ENCODE results near the gene STARD13.

Gene STARD13

GRCh38 chr13:33144358-33144784, 141.2 kb downstream of the STARD13 start:
- no peak for DNase-seq (ENCODE audit: low read depth in 2 of 2)

GRCh38 chr13:33139780-33140535, 145.6 kb downstream of the STARD13 start:
- no peak for DNase-seq (ENCODE audit: low read depth in 2 of 2)

DNA sequence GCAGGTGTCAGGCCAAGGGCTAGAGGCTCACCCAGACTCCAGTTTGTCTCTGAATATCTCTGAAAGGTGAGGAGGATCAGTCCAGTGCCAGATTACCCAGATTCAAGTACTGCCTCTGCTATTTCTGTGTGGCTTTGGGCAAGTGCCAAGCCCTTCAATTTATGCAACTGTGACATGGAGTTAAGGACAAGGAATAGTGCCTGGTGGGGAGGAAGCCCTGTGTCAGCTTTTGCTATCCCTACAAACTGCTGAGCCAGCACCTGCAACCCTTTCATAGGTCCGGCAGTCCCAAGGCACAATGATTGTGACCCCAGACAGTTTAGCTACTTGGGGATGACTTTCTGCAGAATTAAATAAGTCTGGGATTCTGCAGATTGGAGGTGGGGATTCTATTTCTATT, 146.4 kb downstream of the STARD13 start:
- no peak for DNase-seq (ENCODE audit: low read depth in 2 of 2)

GRCh38 chr13:33138441-33138840, 147.1 kb downstream of the STARD13 start:
- no peak for DNase-seq (ENCODE audit: low read depth in 2 of 2)

DNA sequence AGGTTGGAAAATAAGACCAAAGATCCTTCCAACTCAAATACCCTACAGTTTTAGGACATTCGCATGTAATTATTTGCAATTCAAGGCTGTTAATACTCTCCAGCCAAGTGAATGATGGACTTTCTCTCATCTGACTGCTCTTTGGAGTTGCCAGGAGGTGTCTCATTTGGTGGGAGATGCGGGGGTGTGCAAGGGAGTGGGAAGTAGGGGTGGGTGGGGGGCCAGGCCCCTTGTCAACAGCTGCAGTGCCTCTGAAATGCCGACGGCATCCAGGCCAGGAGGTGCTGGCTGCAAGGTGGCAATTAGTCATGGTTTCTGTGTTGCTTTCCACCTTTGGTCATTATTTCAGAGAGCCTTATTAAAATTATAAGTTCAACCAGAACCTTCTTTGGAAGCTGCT, 147.8 kb downstream of the STARD13 start:
- DNase-seq (ENCODE audit: low read depth in 2 of 2) = no peak

DNA sequence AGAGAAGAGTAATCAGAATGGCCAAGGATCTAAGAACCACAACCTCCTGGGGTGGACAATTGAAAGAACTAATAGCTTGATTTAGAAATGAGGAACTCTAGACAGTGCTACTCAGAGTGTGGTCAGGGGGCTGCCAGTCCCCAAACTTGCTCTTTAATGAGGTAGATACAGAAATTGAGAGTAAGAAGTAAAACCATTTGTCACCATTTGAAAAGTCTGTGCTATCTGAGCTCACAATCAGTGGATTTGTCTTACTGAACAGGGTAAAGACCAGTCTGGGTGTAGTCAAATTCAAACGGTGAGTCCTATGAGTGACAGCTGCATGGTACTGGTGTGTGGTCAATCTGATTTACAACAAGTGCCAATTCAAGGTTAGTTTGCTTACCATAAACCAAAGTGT, 150.5 kb downstream of the STARD13 start:
- DNase-seq (ENCODE audit: low read depth in 2 of 2) = no peak

GRCh38 chr13:33134213-33134612, 151.3 kb downstream of the STARD13 start:
- no peak for DNase-seq (ENCODE audit: low read depth in 2 of 2)

DNA sequence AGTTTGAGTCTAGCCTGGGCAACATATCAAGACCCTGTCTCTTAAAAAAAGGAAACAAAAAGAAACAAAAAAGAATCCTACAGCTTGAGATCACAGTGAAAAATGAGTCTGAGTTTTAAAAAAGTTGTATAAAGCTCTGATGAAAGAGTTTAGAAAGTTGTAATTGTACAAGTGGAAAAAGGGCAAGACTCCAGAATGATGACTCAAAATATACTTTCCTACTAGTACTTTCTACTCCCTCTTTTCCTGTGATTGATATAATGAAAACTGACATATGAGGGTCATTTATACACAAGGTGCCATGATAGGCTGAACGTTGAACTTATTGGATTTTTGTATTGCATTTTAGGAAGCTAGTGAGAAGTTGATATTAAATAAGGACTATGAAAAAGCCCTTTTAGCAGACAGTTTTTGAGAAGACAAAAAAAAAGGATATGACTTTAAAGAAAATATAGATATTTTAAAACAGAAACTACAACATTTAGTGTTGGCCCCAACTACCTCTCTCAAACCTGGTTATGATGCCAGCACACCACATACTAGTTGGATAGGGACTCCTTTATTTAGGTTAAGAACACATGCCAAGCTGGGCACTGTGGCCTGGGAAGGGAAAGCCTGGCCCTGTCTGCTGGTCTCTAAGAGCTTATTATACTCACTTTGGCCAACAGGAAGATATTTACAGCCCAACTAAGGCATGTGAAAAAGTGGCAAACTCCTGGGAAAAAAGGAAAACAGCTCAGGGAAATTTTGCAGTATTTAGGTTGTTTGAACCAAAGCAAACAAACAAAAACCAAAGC, 152.7 kb downstream of the STARD13 start:
- no peak for DNase-seq (ENCODE audit: low read depth in 2 of 2)

- no peak for DNase-seq (ENCODE audit: low read depth in 2 of 2)
Observed at GRCh38 chr13:33129886-33130285, 155.7 kb downstream of the STARD13 start.

DNA sequence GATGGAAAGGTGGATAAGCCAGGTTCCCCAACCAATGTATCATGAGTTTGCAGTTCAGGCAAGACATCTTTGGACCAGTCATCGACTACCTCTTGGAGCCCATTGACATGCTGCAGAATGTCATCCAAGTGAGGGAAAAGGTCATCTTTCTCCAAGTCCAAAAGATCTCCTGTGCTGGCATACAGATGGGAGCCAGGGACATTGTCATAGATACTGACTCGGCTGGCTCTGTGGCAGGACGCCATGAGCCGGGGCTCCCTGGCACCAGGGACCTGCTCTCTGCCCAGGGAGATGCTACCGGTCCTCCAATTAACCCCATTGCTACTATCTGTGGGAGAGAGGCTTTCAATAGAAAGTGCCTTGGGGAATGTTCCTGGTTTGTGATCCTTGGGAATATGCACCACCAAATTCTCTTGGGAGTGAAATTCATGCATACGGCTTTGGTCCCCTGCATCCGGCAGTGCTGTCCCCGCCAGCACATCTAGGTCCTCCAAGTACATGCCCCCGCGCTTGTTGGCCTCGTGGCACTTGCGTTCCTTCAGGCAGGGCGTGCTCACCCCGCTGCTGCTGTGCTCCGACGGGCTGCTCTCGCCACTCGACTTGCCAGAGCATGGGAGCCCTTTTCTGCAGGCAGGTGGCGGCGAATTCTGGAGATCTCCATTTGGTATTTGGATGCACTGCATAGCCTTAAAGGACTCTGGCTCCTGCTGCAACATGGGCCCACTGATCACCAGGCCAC, 156.3 kb downstream of the STARD13 start:
- no peak for DNase-seq (ENCODE audit: low read depth in 2 of 2)

- no peak for DNase-seq (ENCODE audit: low read depth in 2 of 2)
Observed at GRCh38 chr13:33128134-33128533, 157.4 kb downstream of the STARD13 start.

- DNase-seq (ENCODE audit: low read depth in 2 of 2) = no peak
Observed at GRCh38 chr13:33127009-33127551, 158.5 kb downstream of the STARD13 start.

- no peak for DNase-seq (ENCODE audit: low read depth in 2 of 2)
Observed at GRCh38 chr13:33125821-33126570, 159.6 kb downstream of the STARD13 start.

DNA sequence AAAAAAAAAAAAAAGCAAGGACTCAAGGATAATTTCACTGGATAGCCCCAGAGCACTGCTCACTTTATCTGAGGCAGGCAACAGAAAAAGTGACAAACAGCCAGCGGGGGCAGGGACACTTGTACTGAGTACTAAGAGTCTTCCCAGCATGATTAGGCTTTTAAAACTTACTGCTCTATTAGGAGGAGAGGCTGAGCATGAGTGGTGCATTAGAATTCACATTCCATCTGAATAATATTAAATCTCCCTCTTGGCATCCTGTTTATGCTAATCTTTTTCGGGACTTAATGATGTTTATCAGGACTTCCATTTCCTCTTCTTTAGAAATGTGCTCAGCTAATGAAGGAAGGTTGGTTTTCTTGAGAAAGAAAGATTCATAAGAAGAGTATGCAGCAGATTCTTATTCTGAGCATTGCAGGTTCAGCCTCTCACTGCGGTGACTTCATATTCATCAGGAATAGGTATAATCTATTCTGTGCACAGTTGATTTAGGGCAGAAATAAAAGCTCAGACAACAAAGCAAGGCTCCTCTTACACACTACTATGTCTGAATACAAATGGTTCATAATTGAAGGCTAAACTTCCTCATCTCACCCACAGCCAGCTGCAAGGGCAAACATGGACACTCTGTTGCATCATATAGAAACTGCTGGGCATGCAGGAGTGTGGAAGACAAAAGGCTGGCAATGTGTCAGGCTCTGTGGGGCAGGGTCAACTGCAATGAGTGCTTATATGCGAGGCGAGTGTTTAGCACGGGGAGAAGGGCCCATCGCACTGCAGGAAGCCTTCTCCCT, 162.3 kb downstream of the STARD13 start:
- no peak for DNase-seq (ENCODE audit: low read depth in 2 of 2)

DNA sequence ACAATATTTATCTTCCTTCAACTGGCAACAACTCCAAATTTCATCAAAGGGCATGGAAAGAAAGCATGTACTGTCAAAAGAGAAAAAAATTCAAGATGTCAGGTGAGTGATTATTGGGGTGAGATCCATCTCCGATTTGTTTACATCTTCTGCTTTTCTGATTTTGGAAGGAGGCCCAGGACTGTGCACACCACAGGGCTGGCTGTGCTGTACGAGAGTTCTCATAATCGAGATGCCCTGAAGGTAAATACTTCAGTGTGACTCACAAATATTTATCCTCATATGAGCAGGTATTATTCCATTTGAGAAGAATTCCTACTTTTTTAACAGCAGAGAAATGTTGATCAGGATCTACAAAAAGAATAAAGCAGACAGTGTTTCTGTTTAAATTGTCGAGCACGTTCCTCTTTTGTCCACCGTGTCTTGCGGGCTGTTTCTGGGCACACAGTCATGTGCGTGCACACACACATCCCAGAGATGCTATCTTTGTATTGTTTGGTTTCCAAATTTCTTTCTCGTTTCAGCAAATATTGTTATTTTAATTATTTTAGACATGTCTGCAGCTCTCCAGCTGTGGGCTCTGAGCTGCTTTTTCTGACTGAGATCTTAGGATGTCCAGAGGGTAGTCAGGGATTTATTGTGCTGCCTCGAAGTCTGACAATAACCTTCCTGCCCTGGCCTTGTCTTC, 165.6 kb downstream of the STARD13 start:
- DNase-seq (ENCODE audit: low read depth in 2 of 2) = no peak

DNA sequence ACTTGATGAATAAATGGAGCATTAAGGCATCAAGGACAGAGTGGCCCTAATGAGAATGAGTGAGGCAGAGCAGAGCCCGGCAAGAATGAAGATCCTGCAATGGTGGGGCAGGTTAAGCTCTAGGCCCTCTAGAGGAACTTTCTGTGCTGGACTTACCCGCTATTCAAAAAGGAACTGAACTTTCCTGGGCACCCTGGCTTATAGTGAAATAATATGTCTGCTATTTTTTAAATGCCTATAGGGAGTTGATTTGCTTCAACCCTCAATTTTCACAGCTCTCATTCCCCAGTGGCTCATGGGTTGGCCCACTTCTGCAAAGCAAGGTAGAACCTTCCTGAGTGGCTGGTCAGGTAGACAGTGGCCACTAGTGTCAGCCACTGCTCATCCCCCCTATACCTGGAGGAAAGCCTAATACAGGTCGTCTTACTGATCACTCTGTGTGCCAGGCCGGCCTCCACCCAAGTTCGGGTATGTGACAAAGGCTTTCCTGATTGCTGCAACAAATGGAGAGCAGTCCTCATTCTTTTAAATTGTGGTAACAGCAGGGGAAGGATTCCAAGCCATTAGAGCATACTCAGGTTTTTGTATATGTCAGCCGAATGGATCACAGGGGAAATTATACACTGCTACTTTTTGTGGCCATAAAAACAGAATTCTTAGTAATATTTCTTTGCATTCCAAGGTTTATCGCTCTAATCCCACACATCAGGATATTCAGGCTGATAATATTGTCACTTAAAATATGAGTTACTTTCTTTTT, 166.4 kb downstream of the STARD13 start:
- DNase-seq (ENCODE audit: low read depth in 2 of 2) = no peak

GRCh38 chr13:33116321-33117010, 169.1 kb downstream of the STARD13 start:
- no peak for DNase-seq (ENCODE audit: low read depth in 2 of 2)

GRCh38 chr13:33115274-33115673, 170.3 kb downstream of the STARD13 start:
- no peak for DNase-seq (ENCODE audit: low read depth in 2 of 2)

DNA sequence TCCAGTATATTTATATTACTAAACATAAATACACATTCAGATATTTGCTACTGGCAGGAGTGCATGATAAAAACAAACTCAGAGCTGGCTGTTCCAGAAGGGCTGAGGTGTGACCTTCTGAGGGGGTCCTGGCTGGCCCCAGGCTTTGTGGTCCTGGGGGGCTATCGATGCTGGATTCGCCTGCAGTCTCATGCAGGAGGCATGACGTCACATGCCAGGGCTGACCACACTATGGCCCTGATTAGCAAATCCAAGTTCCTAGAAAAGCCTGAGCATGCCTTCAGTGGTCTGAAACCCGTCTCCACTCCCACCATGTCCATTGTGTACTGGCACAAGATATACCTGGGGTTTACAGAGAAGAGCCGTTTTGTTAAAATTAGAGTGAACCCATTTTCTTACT, 171.4 kb downstream of the STARD13 start:
- no peak for DNase-seq (ENCODE audit: low read depth in 2 of 2)
